IMR-90 (cell line): ENCODE data around the gene SVIL. TPM values are rescaled to one million over a fixed set of nuclear protein-coding genes. Genes with fewer than 3 reads are reported as not detected.
A peak's percentile ranks its signal among the peaks of the same experiment; 100 is the strongest.

ENCODE experiments used
- ATAC-seq: fragments of 200-7000 bp; cut with Tn5 transposase; 2 replicates; pipeline ENCODE4 v1.9.1; 2020; ENCODE audit warnings: low read depth, mild to moderate bottlenecking, moderate library complexity
- BruUV-seq: library from RNA; stranded (reverse); fragments of 400-500 nt; replicated peaks from 2 replicates; lab custom pipeline; 2021; lab: Mats Ljungman, UMichigan
- CTCF ChIA-PET: fragments of 300-600 bp; formaldehyde crosslinking; extraction: SDS; loops from one replicate; lab custom pipeline; 2021; ENCODE audit warnings: antibody characterized with exemption; lab: Yijun Ruan, JAX
- POLR2A ChIA-PET: fragments of 300-600 bp; sonication (Branson Sonifier 250); formaldehyde crosslinking; loops from one replicate; lab custom pipeline; 2022; ENCODE audit warnings: antibody characterized with exemption; ENCODE audit not compliant: unreplicated experiment; lab: Charles Lee
- DNase-seq: peaks from one replicate; pipeline ENCODE4 v3.0.0; 2013
- H2AFZ ChIP-seq: replicated peaks from 2 replicates; pipeline ENCODE3; 2013; ENCODE audit warnings: low read length, mild to moderate bottlenecking; ENCODE audit not compliant: poor library complexity
- H2AK5ac ChIP-seq: 2 replicates; pipeline ENCODE4 v1.6.1; 2013; ENCODE audit warnings: low read depth, low read length, inconsistent platforms
- H2AK9ac ChIP-seq: replicated peaks from 2 replicates; pipeline ENCODE3; 2013; ENCODE audit warnings: mild to moderate bottlenecking, low read depth, low read length, moderate library complexity; ENCODE audit not compliant: poor library complexity
- H2BK120ac ChIP-seq: 2 replicates; pipeline ENCODE4 v1.6.1; 2013; ENCODE audit warnings: low read depth, low read length, inconsistent platforms
- H2BK15ac ChIP-seq: 3 replicates; pipeline ENCODE4 v1.6.1; 2013; ENCODE audit warnings: low read depth, low read length, inconsistent platforms
- H2BK20ac ChIP-seq: 2 replicates; pipeline ENCODE4 v1.6.1; 2013; ENCODE audit warnings: low read depth, mild to moderate bottlenecking, inconsistent platforms, low read length, moderate library complexity
- H2BK5ac ChIP-seq: 2 replicates; pipeline ENCODE4 v1.6.1; 2013; ENCODE audit warnings: mild to moderate bottlenecking, low read depth, low read length, inconsistent platforms; ENCODE audit not compliant: poor library complexity, severe bottlenecking
- H3K14ac ChIP-seq: replicated peaks from 2 replicates; pipeline ENCODE4 v1.6.1; 2013; ENCODE audit warnings: low read depth, low read length, inconsistent platforms
- H3K18ac ChIP-seq: 2 replicates; pipeline ENCODE4 v1.6.1; 2013; ENCODE audit warnings: low read depth, low read length, control low read depth
- H3K23ac ChIP-seq: 2 replicates; pipeline ENCODE4 v1.6.1; 2013; ENCODE audit warnings: low read depth, low read length, inconsistent platforms
- H3K27ac ChIP-seq: 2 replicates; pipeline ENCODE4 v1.5.1; 2013; ENCODE audit warnings: mild to moderate bottlenecking, control low read depth, low read length; ENCODE audit not compliant: insufficient read depth
- H3K27me3 ChIP-seq: 2 replicates; pipeline ENCODE4 v1.6.1; 2013; ENCODE audit warnings: low read length; ENCODE audit not compliant: control insufficient read depth, insufficient read depth
- H3K36me3 ChIP-seq: 2 replicates; pipeline ENCODE4 v1.6.1; 2013; ENCODE audit warnings: low read length, mixed read lengths; ENCODE audit not compliant: control insufficient read depth, insufficient read depth
- H3K4ac ChIP-seq: 2 replicates; pipeline ENCODE4 v1.6.1; 2013; ENCODE audit warnings: low read depth, low read length, inconsistent platforms
- H3K4me1 ChIP-seq: 2 replicates; pipeline ENCODE4 v1.6.1; 2013; ENCODE audit warnings: low read length, mixed read lengths; ENCODE audit not compliant: control insufficient read depth, insufficient read depth
- H3K4me2 ChIP-seq: 2 replicates; pipeline ENCODE4 v1.6.1; 2013; ENCODE audit warnings: low read depth, mild to moderate bottlenecking, control low read depth, low read length, moderate library complexity
- H3K4me3 ChIP-seq: 2 replicates; pipeline ENCODE4 v1.5.1; 2013; ENCODE audit warnings: low read depth, mild to moderate bottlenecking, control low read depth, low read length, moderate library complexity; ENCODE audit not compliant: insufficient read depth
- H3K56ac ChIP-seq: 2 replicates; pipeline ENCODE4 v1.6.1; 2013; ENCODE audit warnings: low read length, inconsistent platforms; ENCODE audit not compliant: insufficient read depth; ENCODE audit errors: extremely low read depth
- H3K79me1 ChIP-seq, 2 experiments: 2 replicates each; pipeline ENCODE4 v1.6.1; 2013; ENCODE audit warnings: low read length in 2 of 2, inconsistent platforms in 1 of 2, low read depth in 1 of 2
- H3K9ac ChIP-seq: 2 replicates; pipeline ENCODE4 v1.6.1; 2013; ENCODE audit warnings: low read depth, low read length, control low read depth
- H3K9me1 ChIP-seq: 2 replicates; pipeline ENCODE4 v1.6.1; 2013; ENCODE audit warnings: low read length, inconsistent platforms; ENCODE audit not compliant: insufficient read depth
- H3K9me3 ChIP-seq: 2 replicates; pipeline ENCODE4 v1.6.1; 2013; ENCODE audit warnings: low read length; ENCODE audit not compliant: control insufficient read depth, insufficient read depth
- H4K20me1 ChIP-seq: 2 replicates; pipeline ENCODE4 v1.6.1; 2013; ENCODE audit warnings: low read length, inconsistent platforms; ENCODE audit not compliant: insufficient read depth
- H4K5ac ChIP-seq: 2 replicates; pipeline ENCODE4 v1.6.1; 2013; ENCODE audit warnings: mild to moderate bottlenecking, low read depth, low read length, control low read depth
- H4K8ac ChIP-seq, 2 experiments: 2 replicates each; pipeline ENCODE4 v1.6.1; 2013; ENCODE audit warnings: low read depth in 2 of 2, low read length in 2 of 2, control low read depth in 1 of 2, inconsistent platforms in 1 of 2
- H4K91ac ChIP-seq: 2 replicates; pipeline ENCODE4 v1.6.1; 2013; ENCODE audit warnings: low read depth, low read length, inconsistent platforms; ENCODE audit not compliant: insufficient read depth
- BHLHE40 ChIP-seq: fragments of 150-350 bp; IDR thresholded peaks from 2 replicates; pipeline ENCODE4 v1.6.1; 2016; ENCODE audit warnings: mild to moderate bottlenecking, low read depth, low read length
- CTCF ChIP-seq: conservative IDR thresholded peaks from 2 replicates; pipeline ENCODE4 v1.5.1; 2012; ENCODE audit warnings: mild to moderate bottlenecking, low read depth, low read length, improper control_type of control experiment
- MAZ ChIP-seq: IDR thresholded peaks from 2 replicates; pipeline ENCODE4 v1.6.1; 2012; ENCODE audit warnings: low read depth, mild to moderate bottlenecking, low read length, improper control_type of control experiment, moderate library complexity, borderline replicate concordance
- MXI1 ChIP-seq: IDR thresholded peaks from 2 replicates; pipeline ENCODE4 v1.6.1; 2012; ENCODE audit warnings: low read depth, mild to moderate bottlenecking, low read length, moderate library complexity, borderline replicate concordance
- RAD21 ChIP-seq: IDR thresholded peaks from 2 replicates; pipeline ENCODE4 v1.6.1; 2012; ENCODE audit warnings: low read length, improper control_type of control experiment
- SMC3 ChIP-seq: fragments of 150-350 bp; IDR thresholded peaks from 2 replicates; pipeline ENCODE4 v1.6.1; 2016; ENCODE audit warnings: low read depth, mild to moderate bottlenecking, antibody characterized with exemption, low read length, moderate library complexity
- USF2 ChIP-seq: fragments of 150-350 bp; IDR thresholded peaks from 2 replicates; pipeline ENCODE4 v1.6.1; 2017; ENCODE audit warnings: mild to moderate bottlenecking, antibody characterized with exemption, low read length, low read depth
- WGBS, 2 experiments: methylation state at CpG; one replicate each; pipeline versions ENCODE4 v1.1.5 to v1.1.7; 2013; ENCODE audit warnings: missing lambda C conversion rate in 2 of 2; ENCODE audit not compliant: insufficient read length in 1 of 2; ENCODE audit errors: extremely low coverage in 2 of 2; 5-methylcytosine and 5-hydroxymethylcytosine counted together
- dilution Hi-C: fragments of 300-500 bp; cut with HindIII; formaldehyde crosslinking; loops from one replicate; pipeline ENCODE4 v1.14.3; 2018; ENCODE audit warnings: low sequenced_read_pairs; ENCODE audit not compliant: unreplicated experiment
- in situ Hi-C: fragments of 300-500 bp; cut with MboI; formaldehyde crosslinking; loops from 3 replicates; pipeline ENCODE4 v1.14.3; 2019; ENCODE audit warnings: low sequenced_read_pairs, inconsistent platforms, mixed read lengths
- intact Hi-C: fragments of 100-400 bp; cut with micrococcal nuclease; formaldehyde crosslinking; loops from 2 replicates; pipeline ENCODE4 v1.10.0; 2022
- polyA plus RNA-seq, 3 experiments: library from polyadenylated mRNA; depleted of rRNA; stranded (reverse); fragments of >200 nt; gene quantifications; 2 replicates each; pipeline ENCODE4 v1.2.3, GENCODE V29; 2012; ENCODE audit warnings: low replicate concordance in 1 of 3
- total RNA-seq: library from RNA; depleted of rRNA; stranded (reverse); fragments of >200 nt; gene quantifications from 2 replicates; pipeline ENCODE4 v1.2.3, GENCODE V29; 2012

The SVIL gene
- total and polyA plus RNA-seq, 2 of the 4 experiments (the other 2 are of a cell fraction), result 11.5 to 11.6 TPM

- Histone ChIP-seq H4K91ac (no peak overlapping the region), H4K5ac (no peak overlapping the region), H3K27me3 (no peaks in the 10 kb centered on the region), H3K56ac (no peak overlapping the region), H2BK20ac (no peak overlapping the region), H3K36me3 (peaks cover 22% of the 10 kb centered on the region), H4K20me1 (no peaks in the 10 kb centered on the region; the same call in 1 of the 2 replicates), H3K4me2 (no peak overlapping the region), H3K14ac (0 out of 2 replicates have a peak overlapping the region, but pooled peaks have one; percentile 21), H2BK5ac (no peak overlapping the region), H3K23ac (no peak overlapping the region), H3K18ac (no peak overlapping the region), H3K9me1 (peaks cover 3% of the 10 kb centered on the region; the same call in 1 of the 2 replicates), H3K79me1 (peaks cover 0 to 11% of the 10 kb centered on the region in 2 experiments; a peak in 2 of 4 replicates), H3K27ac (no peak overlapping the region), H3K4ac (no peak overlapping the region), H2BK120ac (no peak overlapping the region), H2AK5ac (no peak overlapping the region), H3K4me3 (no peak overlapping the region), H2BK15ac (no peak overlapping the region), H4K8ac (no peak overlapping the region), H3K4me1 (peaks cover 2% of the 10 kb centered on the region; the same call in 1 of the 2 replicates), H3K9ac (no peak overlapping the region), H2AK9ac (no peak overlapping the region), H3K9me3 (no peaks in the 10 kb centered on the region), H2AFZ (peak overlapping the region; percentile 61)
- 0% methylated on average over 7 of the region's 14 CpGs; no CpG with 5 or more reads in 1 of the 2 experiments for WGBS, 2 experiments
- in situ Hi-C loops (loop anchor here (5.0 kb wide), 1 partner anchor 1191 kb away; no protein-coding TSS in a partner anchor), dilution Hi-C loops (no loop called here), intact Hi-C loops (loop anchor here (1.0 kb wide), 1 partner anchor 119 kb away; no protein-coding TSS in a partner anchor)
- ATAC-seq (peak; percentile 99), DNase-seq (peak; percentile 61)
- POLR2A ChIA-PET, result no interaction called here
- CTCF ChIA-PET, result interaction anchor here (0.6 to 1.8 kb wide), 7 partner anchors 12 to 1204 kb away, joined by 3 to 8 read pairs (median 4); no protein-coding TSS in a partner anchor
- no TSS peak for BruUV-seq
- TF ChIP-seq BHLHE40 (peak; percentile 22; the same call in 1 of the 2 replicates), USF2 (no peak), RAD21 (peak; percentile 88), MXI1 (no peak), CTCF (peak; percentile 94), SMC3 (peak; percentile 78), MAZ (no peak)
Measured at GRCh38 chr10:29496341-29497162, 138.2 kb downstream of the SVIL start.
